GM12872 (cell line): ENCODE results near the gene POU4F1.

Experiments
- TF ChIP-seq, protein P1 (sequence below): IDR thresholded peaks from 3 replicates; pipeline ENCODE4 v1.5.1; 2011; ENCODE audit warnings: low read depth, mild to moderate bottlenecking, low read length, moderate library complexity; ENCODE audit not compliant: insufficient read depth

POU4F1 gene

GRCh38 chr13:78631077-78631476 lies 27.7 kb upstream of the POU4F1 start:
- TF ChIP-seq, protein P1, sequence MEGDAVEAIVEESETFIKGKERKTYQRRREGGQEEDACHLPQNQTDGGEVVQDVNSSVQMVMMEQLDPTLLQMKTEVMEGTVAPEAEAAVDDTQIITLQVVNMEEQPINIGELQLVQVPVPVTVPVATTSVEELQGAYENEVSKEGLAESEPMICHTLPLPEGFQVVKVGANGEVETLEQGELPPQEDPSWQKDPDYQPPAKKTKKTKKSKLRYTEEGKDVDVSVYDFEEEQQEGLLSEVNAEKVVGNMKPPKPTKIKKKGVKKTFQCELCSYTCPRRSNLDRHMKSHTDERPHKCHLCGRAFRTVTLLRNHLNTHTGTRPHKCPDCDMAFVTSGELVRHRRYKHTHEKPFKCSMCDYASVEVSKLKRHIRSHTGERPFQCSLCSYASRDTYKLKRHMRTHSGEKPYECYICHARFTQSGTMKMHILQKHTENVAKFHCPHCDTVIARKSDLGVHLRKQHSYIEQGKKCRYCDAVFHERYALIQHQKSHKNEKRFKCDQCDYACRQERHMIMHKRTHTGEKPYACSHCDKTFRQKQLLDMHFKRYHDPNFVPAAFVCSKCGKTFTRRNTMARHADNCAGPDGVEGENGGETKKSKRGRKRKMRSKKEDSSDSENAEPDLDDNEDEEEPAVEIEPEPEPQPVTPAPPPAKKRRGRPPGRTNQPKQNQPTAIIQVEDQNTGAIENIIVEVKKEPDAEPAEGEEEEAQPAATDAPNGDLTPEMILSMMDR = no peak

DNA sequence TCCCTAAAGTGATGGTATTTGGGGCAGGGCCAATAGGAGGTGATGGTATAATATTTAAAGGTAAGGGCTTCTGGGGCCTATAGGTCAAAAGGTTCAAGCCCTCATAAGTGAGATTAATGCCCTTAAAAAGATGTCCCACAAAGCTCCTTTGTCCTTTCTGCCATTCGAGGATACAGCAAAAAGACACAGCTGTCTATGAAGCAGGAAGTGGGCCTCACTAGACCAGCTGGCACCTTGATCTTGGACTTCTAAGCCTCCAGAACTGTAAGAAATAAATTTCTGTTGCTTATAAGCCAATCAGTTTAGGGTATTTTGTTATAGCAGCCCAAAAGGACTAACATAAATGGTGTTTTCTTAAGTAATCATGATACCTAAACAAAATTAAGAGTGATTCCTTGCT lies 27.2 kb upstream of the POU4F1 start:
- TF ChIP-seq, protein P1 = no peak

GRCh38 chr13:78625384-78625783 lies 22.0 kb upstream of the POU4F1 start:
- TF ChIP-seq, protein P1 = no peak

DNA sequence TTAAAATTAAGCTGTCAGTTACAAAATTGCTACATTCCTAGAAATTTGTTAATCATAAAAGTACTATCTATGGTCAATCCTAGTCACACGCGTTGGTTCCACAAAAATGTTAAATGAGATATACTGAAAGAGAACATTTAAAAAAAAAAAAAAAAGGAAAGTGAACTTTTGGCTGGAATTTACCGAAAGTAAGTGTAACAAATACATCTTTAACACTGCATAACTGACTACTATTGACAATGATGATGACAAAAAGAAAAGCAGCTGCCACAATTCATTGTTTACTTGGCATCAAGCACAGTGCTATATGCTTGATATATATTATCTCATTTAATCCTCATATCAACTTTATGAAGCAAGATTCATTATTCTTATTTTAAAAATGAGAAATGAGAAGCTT lies 19.8 kb upstream of the POU4F1 start:
- TF ChIP-seq, protein P1 = no peak

- TF ChIP-seq, protein P1 = no peak
Measured at GRCh38 chr13:78620936-78621470, 17.7 kb upstream of the POU4F1 start.

DNA sequence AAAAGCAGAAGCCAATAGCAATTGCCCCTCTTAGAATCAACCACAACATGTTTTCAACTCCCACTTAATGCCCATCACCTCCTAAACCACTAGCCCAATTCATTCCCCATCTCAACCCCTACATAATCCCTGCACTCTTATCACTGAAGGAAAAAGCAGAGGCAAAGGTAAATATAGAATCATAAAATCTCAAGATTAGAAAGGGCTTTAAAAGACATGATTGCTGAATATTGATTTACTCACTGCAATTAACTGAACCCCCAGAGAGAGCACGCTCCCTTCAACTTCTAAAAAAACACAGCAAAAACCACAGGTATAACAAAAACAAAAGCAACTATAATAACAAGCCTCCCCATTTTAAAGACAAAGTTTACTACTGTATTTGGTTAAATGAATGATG lies 15.1 kb upstream of the POU4F1 start:
- TF ChIP-seq, protein P1 = no peak

GRCh38 chr13:78611040-78611439 lies 7.7 kb upstream of the POU4F1 start:
- TF ChIP-seq, protein P1 = no peak
